Psoas muscle (tissue), 8 donors: Measurements from ENCODE around the gene SLC36A2. TPM values are rescaled to one million over a fixed set of nuclear protein-coding genes. Genes with fewer than 3 reads are reported as not detected.

Experiments
- ATAC-seq, 4 donors: fragments of 200-7000 bp; cut with Tn5 transposase; one replicate each; pipeline ENCODE4 v1.9.1; 2020; ENCODE audit warnings: moderate library complexity in 3 of 4, mild to moderate bottlenecking in 2 of 4
- DNase-seq, 2 donors: peaks; one replicate each; pipeline ENCODE4 v3.0.0-alpha.2; 2020
- H3K27ac ChIP-seq: fragments of 200-600 bp; one replicate; pipeline ENCODE4 v1.8.0; 2022
- H3K27me3 ChIP-seq, 3 donors: fragments of 200-600 bp in 1 of 3; one replicate each; pipeline versions ENCODE4 v1.6.1 to v1.8.0; 2013 to 2022; ENCODE audit warnings: low read length in 2 of 3, mild to moderate bottlenecking in 2 of 3, moderate library complexity in 1 of 3; ENCODE audit not compliant: insufficient read depth in 3 of 3
- H3K36me3 ChIP-seq, 2 donors: fragments of 200-600 bp in 1 of 2; one replicate each; pipeline versions ENCODE4 v1.6.1 to v1.8.0; 2013 to 2022; ENCODE audit warnings: low read depth in 1 of 2, mild to moderate bottlenecking in 1 of 2, moderate library complexity in 1 of 2; ENCODE audit not compliant: insufficient read depth in 1 of 2
- H3K4me1 ChIP-seq: fragments of 200-600 bp; one replicate; pipeline ENCODE4 v1.8.0; 2022
- H3K4me3 ChIP-seq: fragments of 200-600 bp; one replicate; pipeline ENCODE4 v1.8.0; 2022; ENCODE audit warnings: mild to moderate bottlenecking
- H3K9me3 ChIP-seq: fragments of 200-600 bp; one replicate; pipeline ENCODE4 v1.8.0; 2022
- WGBS, 3 donors: extraction: QIAGEN DNeasy Blood & Tissue Kit; methylation state at CpG; one replicate each; pipeline versions ENCODE4 v1.1.6 to v1.1.7; 2013; 5-methylcytosine and 5-hydroxymethylcytosine counted together
- intact Hi-C, 2 donors: fragments of 100-400 bp; cut with DNase I; formaldehyde crosslinking; loops; one replicate each; pipeline versions ENCODE4 v1.11.0 to v1.14.2; 2022
- polyA plus RNA-seq, 3 donors: library from polyadenylated mRNA; stranded (reverse); fragments of 200-250 nt; gene quantifications; one replicate each; pipeline ENCODE4 v1.2.3, GENCODE V29; 2013
- total RNA-seq, 4 donors: library from RNA; stranded (reverse); fragmentation: NEBNext Ultra II Directional in 2 of 4; extraction: Animal tissue kit (Norgen Biotek cat#: 25700) in 2 of 4; gene quantifications; one replicate each; pipeline versions ENCODE4 v1.2.1 to v1.2.4, GENCODE V29; 2021 to 2023
- TF ChIP-seq, protein P1 (sequence below): fragments of 200-600 bp; IDR thresholded peaks from one replicate; pipeline ENCODE4 v1.8.0; 2022; ENCODE audit warnings: antibody characterized with exemption
- donor health status: healthy with polysubstance abuse.
- donor health status: DM: no; HTN: no; CAD: no; lungs with moderate emphysema.
- donor health status: Bipolar disorder and iron deficiency.
- donor health status: healthy.
- donor health status: DM: yes; HTN: yes; CAD: no.
- donor health status: DM: no; HTN: no; CAD: no.
- donor health status: DM: no; HTN: no; CAD: no.
- donor health status: DM: yes; HTN: yes; CAD: no.

Gene SLC36A2
- total and polyA plus RNA-seq, 7 donors, result 2.7 to 37.4 (median 13.1) TPM

DNA sequence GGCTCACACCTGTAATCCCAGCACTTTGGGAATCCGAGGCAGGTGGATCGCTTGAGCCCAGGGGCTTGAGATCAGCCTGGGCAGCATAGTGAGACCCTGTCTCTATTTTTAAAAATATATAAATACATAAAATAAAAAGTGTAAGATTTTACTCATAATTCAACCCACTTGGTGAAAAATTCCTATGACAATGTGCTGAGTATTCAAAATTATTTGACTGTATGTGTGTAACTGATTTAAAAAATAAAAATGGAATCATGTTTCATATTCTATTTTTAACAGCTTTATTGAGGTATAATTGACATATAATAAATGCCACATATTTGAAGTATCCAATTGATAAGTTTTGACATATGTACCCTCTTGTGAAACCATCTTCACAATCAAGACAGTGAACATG is 71.6 kb downstream of the SLC36A2 start:
- H3K27me3 ChIP-seq, result no peaks in the 10 kb centered on the region
- intact Hi-C loops, result no loop called here
- no peaks in the 10 kb centered on the region for H3K9me3 ChIP-seq
- DNase-seq (no peak), ATAC-seq (no peak)
- H3K36me3 ChIP-seq, result no peaks in the 10 kb centered on the region
- no peak overlapping the region for H3K4me3 ChIP-seq
- TF ChIP-seq, protein P1, sequence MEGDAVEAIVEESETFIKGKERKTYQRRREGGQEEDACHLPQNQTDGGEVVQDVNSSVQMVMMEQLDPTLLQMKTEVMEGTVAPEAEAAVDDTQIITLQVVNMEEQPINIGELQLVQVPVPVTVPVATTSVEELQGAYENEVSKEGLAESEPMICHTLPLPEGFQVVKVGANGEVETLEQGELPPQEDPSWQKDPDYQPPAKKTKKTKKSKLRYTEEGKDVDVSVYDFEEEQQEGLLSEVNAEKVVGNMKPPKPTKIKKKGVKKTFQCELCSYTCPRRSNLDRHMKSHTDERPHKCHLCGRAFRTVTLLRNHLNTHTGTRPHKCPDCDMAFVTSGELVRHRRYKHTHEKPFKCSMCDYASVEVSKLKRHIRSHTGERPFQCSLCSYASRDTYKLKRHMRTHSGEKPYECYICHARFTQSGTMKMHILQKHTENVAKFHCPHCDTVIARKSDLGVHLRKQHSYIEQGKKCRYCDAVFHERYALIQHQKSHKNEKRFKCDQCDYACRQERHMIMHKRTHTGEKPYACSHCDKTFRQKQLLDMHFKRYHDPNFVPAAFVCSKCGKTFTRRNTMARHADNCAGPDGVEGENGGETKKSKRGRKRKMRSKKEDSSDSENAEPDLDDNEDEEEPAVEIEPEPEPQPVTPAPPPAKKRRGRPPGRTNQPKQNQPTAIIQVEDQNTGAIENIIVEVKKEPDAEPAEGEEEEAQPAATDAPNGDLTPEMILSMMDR, result no peak
- H3K4me1 ChIP-seq, result no peaks in the 10 kb centered on the region
- 89 to 100% (median 96%) methylated on average over 2 of the region's 2 CpGs for WGBS, 3 donors
- no peak overlapping the region for H3K27ac ChIP-seq

DNA sequence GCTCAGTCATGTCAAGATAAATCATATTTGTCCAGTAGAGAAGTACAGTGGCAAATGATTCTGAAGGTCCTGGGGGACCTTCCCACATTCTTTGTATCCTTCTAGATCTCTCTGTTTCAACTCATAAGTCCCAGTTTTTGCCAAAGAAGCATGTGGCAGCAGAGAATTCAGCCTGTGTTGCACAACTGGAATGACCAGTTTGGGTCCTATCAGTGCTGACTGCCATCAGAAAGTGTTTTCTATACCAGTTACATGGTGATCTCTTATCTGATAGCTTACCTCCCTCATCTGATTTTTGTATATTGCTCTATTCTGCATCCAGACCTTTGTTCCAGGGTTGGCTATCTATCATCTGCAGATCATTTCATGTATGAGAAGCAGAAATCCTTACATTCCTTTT is 72.7 kb downstream of the SLC36A2 start:
- Histone ChIP-seq H3K27me3 (no peaks in the 10 kb centered on the region), H3K36me3 (peaks cover 0 to 5% of the 10 kb centered on the region in 2 donors), H3K4me3 (no peak overlapping the region), H3K9me3 (no peaks in the 10 kb centered on the region), H3K4me1 (no peaks in the 10 kb centered on the region), H3K27ac (no peak overlapping the region)
- intact Hi-C loops, result no loop called here
- ATAC-seq (no peak), DNase-seq (no peak)
- TF ChIP-seq, protein P1, result no peak

DNA sequence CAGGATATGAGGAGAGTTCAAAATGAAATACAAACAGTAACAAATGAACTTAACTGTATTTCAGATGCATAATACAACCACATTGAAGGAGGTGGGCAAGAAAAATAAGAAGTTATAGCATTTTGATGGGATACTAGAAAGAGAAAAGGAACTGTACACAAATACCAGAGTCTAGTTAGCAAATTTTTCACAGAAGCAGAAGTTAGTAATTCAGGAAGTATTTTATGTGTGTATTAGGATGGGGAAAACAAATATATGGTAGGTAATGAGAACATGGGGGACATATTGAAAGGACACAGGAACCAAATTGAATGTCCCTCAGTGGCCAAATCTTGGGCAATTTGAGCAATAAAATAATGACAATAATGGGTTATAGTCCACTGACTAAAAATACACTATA is 76.0 kb downstream of the SLC36A2 start:
- no peak overlapping the region for H3K27ac ChIP-seq
- H3K4me1 ChIP-seq, result no peaks in the 10 kb centered on the region
- no peaks in the 10 kb centered on the region for H3K27me3 ChIP-seq
- intact Hi-C loops, result no loop called here
- ATAC-seq (no peak), DNase-seq (no peak)
- H3K36me3 ChIP-seq, result peaks cover 3 to 34% of the 10 kb centered on the region in 2 donors
- H3K9me3 ChIP-seq, result no peaks in the 10 kb centered on the region
- TF ChIP-seq, protein P1, result no peak
- H3K4me3 ChIP-seq, result no peak overlapping the region

DNA sequence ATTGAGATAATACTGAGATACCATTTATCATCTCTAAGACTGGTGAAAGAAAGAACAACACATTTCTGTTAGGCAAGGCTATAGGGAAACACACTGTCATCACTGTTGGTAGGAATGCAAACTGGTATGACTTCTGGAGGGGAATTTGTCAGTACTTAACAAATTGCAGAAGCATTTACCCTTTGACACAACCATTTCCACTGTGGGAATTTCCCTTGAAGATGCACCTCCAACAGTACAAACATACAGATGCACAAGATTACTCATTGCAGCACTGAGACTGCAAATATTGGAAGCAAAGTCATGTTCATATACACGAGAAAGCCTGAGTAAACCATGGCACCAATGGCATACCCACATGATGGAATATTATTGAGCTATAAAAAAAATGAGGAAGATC is 76.8 kb downstream of the SLC36A2 start:
- Histone ChIP-seq H3K27me3 (no peaks in the 10 kb centered on the region), H3K27ac (no peak overlapping the region), H3K36me3 (peaks cover 3 to 38% of the 10 kb centered on the region in 2 donors), H3K4me3 (no peak overlapping the region), H3K4me1 (no peaks in the 10 kb centered on the region), H3K9me3 (no peaks in the 10 kb centered on the region)
- WGBS, 3 donors, result 74 to 81% (median 76%) methylated on average over 1 of the region's 1 CpG
- TF ChIP-seq, protein P1, result no peak
- intact Hi-C loops, result no loop called here
- DNase-seq (no peak), ATAC-seq (no peak)

DNA sequence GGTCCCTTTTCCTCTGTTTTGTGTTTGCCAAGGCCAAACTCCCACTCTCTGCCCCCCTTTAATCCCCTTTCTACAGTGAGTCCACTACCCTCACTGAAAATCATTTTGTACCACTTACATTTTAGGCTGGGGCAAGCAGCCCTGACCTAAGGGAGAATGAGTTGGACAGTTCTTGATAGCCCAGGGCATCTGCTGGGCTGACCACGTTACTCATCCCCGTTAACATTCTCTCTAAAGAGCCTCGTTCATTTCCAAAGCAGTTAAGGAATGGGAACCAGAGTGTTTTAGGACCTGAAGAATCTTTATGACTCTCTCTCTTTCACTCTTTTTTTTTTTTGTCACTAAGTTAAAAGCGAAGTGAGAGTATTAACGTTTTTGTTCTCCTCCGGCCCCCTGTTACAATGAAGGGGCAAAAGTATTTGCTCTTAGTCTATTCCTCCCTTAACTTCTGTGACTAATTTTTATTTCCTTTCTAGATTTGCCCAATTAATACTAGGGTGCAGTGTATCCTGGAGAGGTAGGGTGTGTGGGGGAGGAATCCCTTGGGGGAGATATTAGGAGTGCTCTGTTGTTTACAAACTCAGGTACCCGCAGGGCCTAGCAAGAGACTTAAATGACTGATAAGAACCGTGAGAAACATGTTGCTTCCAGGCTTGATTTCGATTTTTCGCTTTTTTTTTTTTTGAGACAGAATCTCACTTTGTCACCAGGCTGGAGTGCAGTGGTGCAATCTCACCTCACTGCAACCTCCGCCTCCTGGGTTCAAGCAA is 79.7 kb downstream of the SLC36A2 start:
- H3K4me1 ChIP-seq, result peaks cover 1% of the 10 kb centered on the region
- ATAC-seq (no peak), DNase-seq (no peak)
- H3K27ac ChIP-seq, result no peak overlapping the region
- TF ChIP-seq, protein P1, result no peak
- H3K36me3 ChIP-seq, result peaks cover 3 to 44% of the 10 kb centered on the region in 2 donors
- no peak overlapping the region for H3K4me3 ChIP-seq
- H3K27me3 ChIP-seq, result no peaks in the 10 kb centered on the region
- intact Hi-C loops, result no loop called here
- no peaks in the 10 kb centered on the region for H3K9me3 ChIP-seq
- 87 to 89% (median 87%) methylated on average over 11 of the region's 11 CpGs for WGBS, 3 donors
